Loucy (cell line): ENCODE data around the gene FAM53B.

Experiments used
- H2AFZ ChIP-seq: fragments of 200-600 bp; sonication (generic); 2 replicates; pipeline ENCODE4 v1.6.0; 2016; ENCODE audit warnings: antibody characterized with exemption, mild to moderate bottlenecking, low read length, moderate library complexity
- H3F3A ChIP-seq: fragments of 200-600 bp; 2 replicates; pipeline ENCODE4 v1.6.0; 2016; ENCODE audit warnings: antibody characterized with exemption, low read depth, mild to moderate bottlenecking
- H3K27me3 ChIP-seq: fragments of 200-600 bp; sonication (generic); 2 replicates; pipeline ENCODE4 v1.6.1; 2014; ENCODE audit warnings: low read length, mild to moderate bottlenecking; ENCODE audit not compliant: insufficient read depth, poor library complexity, severe bottlenecking
- H3K36me3 ChIP-seq: fragments of 200-600 bp; sonication (generic); 2 replicates; pipeline ENCODE4 v1.6.1; 2016; ENCODE audit warnings: low read length; ENCODE audit not compliant: insufficient read depth
- H3K4me1 ChIP-seq: fragments of 200-600 bp; sonication (generic); 2 replicates; pipeline ENCODE4 v1.5.1; 2014; ENCODE audit warnings: low read length, mild to moderate bottlenecking; ENCODE audit not compliant: insufficient read depth, poor library complexity, severe bottlenecking
- H3K4me2 ChIP-seq: fragments of 200-600 bp; sonication (generic); 2 replicates; pipeline ENCODE4 v1.6.0; 2014; ENCODE audit warnings: antibody characterized with exemption, low read length, low read depth, mild to moderate bottlenecking; ENCODE audit not compliant: poor library complexity, severe bottlenecking
- H3K4me3 ChIP-seq: fragments of 200-600 bp; sonication (generic); 2 replicates; pipeline ENCODE4 v1.5.1; 2014; ENCODE audit warnings: low read length, mild to moderate bottlenecking, mixed read lengths; ENCODE audit not compliant: poor library complexity, severe bottlenecking
- H3K79me2 ChIP-seq: fragments of 200-600 bp; sonication (generic); 2 replicates; pipeline ENCODE4 v1.6.1; 2014; ENCODE audit warnings: low read length; ENCODE audit not compliant: insufficient read depth
- H3K9ac ChIP-seq: fragments of 200-600 bp; sonication (generic); 2 replicates; pipeline ENCODE4 v1.6.0; 2014; ENCODE audit warnings: mild to moderate bottlenecking, low read depth, low read length, moderate library complexity; ENCODE audit not compliant: poor library complexity, severe bottlenecking
- H3K9me2 ChIP-seq: fragments of 200-600 bp; sonication (generic); replicated peaks from 2 replicates; pipeline ENCODE4 v1.6.1; 2016; ENCODE audit warnings: low read depth, low read length, mixed read lengths
- H3K9me3 ChIP-seq: fragments of 200-600 bp; sonication (generic); 2 replicates; pipeline ENCODE4 v1.6.1; 2014; ENCODE audit warnings: mild to moderate bottlenecking, antibody characterized with exemption, low read length, low read depth; ENCODE audit not compliant: insufficient read depth
- H4K20me1 ChIP-seq: fragments of 200-600 bp; sonication (generic); 2 replicates; pipeline ENCODE4 v1.6.0; 2014; ENCODE audit warnings: antibody characterized with exemption, low read length, mild to moderate bottlenecking; ENCODE audit not compliant: insufficient read depth, poor library complexity, severe bottlenecking
- EZH2phosphoT487 ChIP-seq: fragments of 200-600 bp; IDR thresholded peaks from 2 replicates; pipeline ENCODE4 v1.6.1; 2018; ENCODE audit warnings: antibody characterized with exemption, mild to moderate bottlenecking, moderate library complexity, borderline replicate concordance
- TF ChIP-seq, protein P1 (sequence below): fragments of 200-600 bp; sonication (generic); conservative IDR thresholded peaks from 2 replicates; pipeline ENCODE4 v1.5.1; 2014; ENCODE audit warnings: mild to moderate bottlenecking, antibody characterized with exemption, low read length

FAM53B gene

DNA sequence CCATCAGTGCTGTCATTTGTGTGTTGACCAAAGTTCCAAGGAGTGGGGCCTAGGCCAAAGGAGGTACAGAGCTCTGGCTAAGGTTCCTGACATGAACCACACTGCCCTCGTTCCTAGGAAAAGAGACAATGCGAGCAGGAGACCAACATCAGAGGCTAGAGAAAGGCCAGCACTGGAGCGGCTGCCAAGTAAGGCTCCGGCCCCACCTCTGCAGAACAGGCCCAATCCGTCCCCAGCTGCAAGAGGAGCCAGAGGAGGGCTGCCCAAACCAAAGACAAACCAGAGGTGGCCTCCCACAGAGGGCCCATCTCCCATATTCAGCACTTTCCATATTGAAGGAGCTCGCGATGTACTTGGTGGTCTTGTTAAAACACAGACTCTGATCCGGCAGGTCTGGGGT, 81.0 kb downstream of the FAM53B start:
- TF ChIP-seq EZH2phosphoT487, result no peak
- TF ChIP-seq, protein P1, sequence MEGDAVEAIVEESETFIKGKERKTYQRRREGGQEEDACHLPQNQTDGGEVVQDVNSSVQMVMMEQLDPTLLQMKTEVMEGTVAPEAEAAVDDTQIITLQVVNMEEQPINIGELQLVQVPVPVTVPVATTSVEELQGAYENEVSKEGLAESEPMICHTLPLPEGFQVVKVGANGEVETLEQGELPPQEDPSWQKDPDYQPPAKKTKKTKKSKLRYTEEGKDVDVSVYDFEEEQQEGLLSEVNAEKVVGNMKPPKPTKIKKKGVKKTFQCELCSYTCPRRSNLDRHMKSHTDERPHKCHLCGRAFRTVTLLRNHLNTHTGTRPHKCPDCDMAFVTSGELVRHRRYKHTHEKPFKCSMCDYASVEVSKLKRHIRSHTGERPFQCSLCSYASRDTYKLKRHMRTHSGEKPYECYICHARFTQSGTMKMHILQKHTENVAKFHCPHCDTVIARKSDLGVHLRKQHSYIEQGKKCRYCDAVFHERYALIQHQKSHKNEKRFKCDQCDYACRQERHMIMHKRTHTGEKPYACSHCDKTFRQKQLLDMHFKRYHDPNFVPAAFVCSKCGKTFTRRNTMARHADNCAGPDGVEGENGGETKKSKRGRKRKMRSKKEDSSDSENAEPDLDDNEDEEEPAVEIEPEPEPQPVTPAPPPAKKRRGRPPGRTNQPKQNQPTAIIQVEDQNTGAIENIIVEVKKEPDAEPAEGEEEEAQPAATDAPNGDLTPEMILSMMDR, result no peak
- Histone ChIP-seq H3K4me1 (peaks cover 10% of the 10 kb centered on the region), H3K9me3 (no peaks in the 10 kb centered on the region), H3K27me3 (no peaks in the 10 kb centered on the region), H2AFZ (no peak overlapping the region), H3K36me3 (peaks cover 27% of the 10 kb centered on the region; the same call in 1 of the 2 replicates), H4K20me1 (peaks cover 8% of the 10 kb centered on the region), H3K9me2 (no peaks in the 10 kb centered on the region), H3K79me2 (peaks cover 37% of the 10 kb centered on the region), H3K4me2 (no peak overlapping the region), H3F3A (no peaks in the 10 kb centered on the region), H3K4me3 (no peak overlapping the region), H3K9ac (no peak overlapping the region)

DNA sequence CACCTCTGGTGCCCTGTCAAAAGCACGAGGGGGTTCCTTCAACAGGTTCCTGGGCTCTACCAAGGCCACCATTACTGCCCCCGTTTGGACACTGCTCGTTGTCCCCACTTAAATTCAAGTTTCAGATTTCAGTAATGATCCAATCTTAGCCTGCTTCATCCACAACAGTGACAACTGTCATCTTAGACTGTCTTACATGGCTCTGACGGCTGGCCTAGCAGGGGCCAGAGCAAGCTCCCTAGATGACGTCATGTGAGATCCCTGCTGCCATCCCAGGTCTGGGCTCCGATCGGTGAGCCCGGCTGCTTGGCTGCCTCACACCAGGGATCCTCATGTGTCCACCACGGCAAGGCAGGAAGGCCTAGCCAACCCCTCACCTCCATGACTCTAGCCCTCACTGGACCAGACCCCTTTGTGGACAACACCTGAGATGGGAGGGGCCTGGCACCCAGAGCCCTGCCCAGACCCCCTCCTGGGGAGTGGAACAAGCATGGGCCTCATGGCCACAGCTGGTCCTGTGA, 82.5 kb downstream of the FAM53B start:
- TF ChIP-seq EZH2phosphoT487, result no peak

DNA sequence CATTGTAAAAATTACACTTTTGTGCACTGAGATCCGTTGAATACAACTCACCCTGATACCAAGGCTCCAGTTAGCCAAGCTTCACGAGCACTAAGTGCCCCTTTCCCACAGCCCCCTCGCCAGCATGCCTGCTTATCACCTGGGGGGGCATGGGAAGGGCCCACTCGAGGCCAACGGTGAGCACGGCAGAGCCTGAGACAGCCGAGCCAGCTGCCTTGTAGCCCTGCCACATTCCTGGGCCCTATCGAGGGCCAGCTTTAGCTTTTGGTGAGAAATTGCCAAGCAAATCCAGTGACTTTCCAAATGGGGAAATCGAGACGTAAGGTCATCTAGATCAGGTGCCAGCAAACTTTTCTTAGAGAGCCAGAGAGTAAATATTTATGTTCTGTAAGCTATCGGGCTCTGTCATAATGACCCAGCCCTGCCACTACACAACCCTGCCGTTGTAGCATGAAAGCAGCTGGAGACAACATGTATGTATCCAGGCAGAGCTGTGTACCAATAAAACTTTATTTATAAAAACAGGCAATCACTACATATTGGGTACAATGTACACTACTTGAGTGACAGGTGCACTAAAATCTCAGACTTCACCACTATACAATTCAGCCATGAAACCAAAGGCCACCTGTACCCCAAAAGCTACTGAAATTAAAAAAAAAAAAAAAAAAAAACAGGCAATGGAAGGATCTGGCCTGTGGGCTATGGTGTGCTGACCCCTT, 83.6 kb downstream of the FAM53B start:
- Histone ChIP-seq H3K36me3 (peaks cover 13% of the 10 kb centered on the region; the same call in 1 of the 2 replicates), H4K20me1 (peaks cover 15% of the 10 kb centered on the region), H2AFZ (no peak overlapping the region), H3K9me3 (no peaks in the 10 kb centered on the region), H3K9ac (no peak overlapping the region), H3K4me3 (no peak overlapping the region), H3K4me2 (no peak overlapping the region), H3K9me2 (no peaks in the 10 kb centered on the region), H3K27me3 (no peaks in the 10 kb centered on the region), H3K4me1 (peaks cover 21% of the 10 kb centered on the region), H3K79me2 (peaks cover 44% of the 10 kb centered on the region; the same call in 1 of the 2 replicates), H3F3A (no peaks in the 10 kb centered on the region)
- TF ChIP-seq, protein P1, result no peak
- TF ChIP-seq EZH2phosphoT487, result no peak

More for the DNA sequence above, 82.5 kb downstream of the FAM53B start:
- peaks cover 36% of the 10 kb centered on the region; the same call in 1 of the 2 replicates for H3K79me2 ChIP-seq
- H2AFZ ChIP-seq, result no peak overlapping the region
- H3K4me3 ChIP-seq, result no peak overlapping the region
- peaks cover 23% of the 10 kb centered on the region; the same call in 1 of the 2 replicates for H3K36me3 ChIP-seq
- peaks cover 21% of the 10 kb centered on the region for H3K4me1 ChIP-seq
- no peaks in the 10 kb centered on the region for H3F3A ChIP-seq
- H3K9ac ChIP-seq, result no peak overlapping the region
- peaks cover 15% of the 10 kb centered on the region for H4K20me1 ChIP-seq
- H3K9me2 ChIP-seq, result no peaks in the 10 kb centered on the region
- H3K4me2 ChIP-seq, result no peak overlapping the region
- no peaks in the 10 kb centered on the region for H3K9me3 ChIP-seq
- no peaks in the 10 kb centered on the region for H3K27me3 ChIP-seq
